H1 (cell line): ENCODE measurements around the gene NRAS. TPM values are rescaled to one million over a fixed set of nuclear protein-coding genes. Genes with fewer than 3 reads are reported as not detected.

Experiments
- CTCF ChIA-PET: fragments of 300-600 bp; sonication (Branson Sonifier 250); formaldehyde crosslinking; loops from one replicate; lab custom pipeline; 2021; ENCODE audit not compliant: partially characterized antibody; lab: Charles Lee
- POLR2A ChIA-PET: fragments of 300-600 bp; sonication (Branson Sonifier 250); formaldehyde crosslinking; loops from one replicate; lab custom pipeline; 2021; ENCODE audit warnings: inconsistent platforms; ENCODE audit not compliant: partially characterized antibody; lab: Charles Lee
- DNase-seq, 2 experiments: peaks; one replicate each; pipeline versions ENCODE4 v3.0.0 to v3.0.0-alpha.2; 2010 to 2022; ENCODE audit warnings: low spot score in 2 of 2, low read depth in 1 of 2, mixed read lengths in 1 of 2
- FAIRE-seq: peaks from 2 replicates; lab custom pipeline; 2011; peaks lifted over from hg19 to GRCh38; lab: Jason Lieb, UNC
- H2AFZ ChIP-seq: 2 replicates; pipeline ENCODE4 v1.8.1; 2012; ENCODE audit warnings: low read length, inconsistent platforms
- H2AK5ac ChIP-seq: 2 replicates; pipeline ENCODE4 v1.6.1; 2013; ENCODE audit warnings: low read depth, low read length
- H2BK120ac ChIP-seq: replicated peaks from 2 replicates; pipeline ENCODE3; 2013; ENCODE audit warnings: low read depth, low read length, inconsistent platforms
- H2BK12ac ChIP-seq: 2 replicates; pipeline ENCODE4 v1.6.1; 2013; ENCODE audit warnings: low read depth, low read length
- H2BK15ac ChIP-seq: 2 replicates; pipeline ENCODE4 v1.6.1; 2013; ENCODE audit warnings: low read length
- H2BK20ac ChIP-seq: 2 replicates; pipeline ENCODE4 v1.6.1; 2013; ENCODE audit warnings: low read length
- H2BK5ac ChIP-seq: 2 replicates; pipeline ENCODE4 v1.6.1; 2013; ENCODE audit warnings: low read depth, low read length
- H3K14ac ChIP-seq: 2 replicates; pipeline ENCODE4 v1.6.1; 2013; ENCODE audit warnings: inconsistent platforms; ENCODE audit not compliant: insufficient read length
- H3K18ac ChIP-seq: 2 replicates; pipeline ENCODE4 v1.6.1; 2013; ENCODE audit warnings: low read length; ENCODE audit errors: extremely low read depth
- H3K23ac ChIP-seq: 2 replicates; pipeline ENCODE4 v1.6.1; 2013; ENCODE audit warnings: inconsistent platforms; ENCODE audit not compliant: insufficient read length
- H3K23me2 ChIP-seq: 2 replicates; pipeline ENCODE4 v1.6.1; 2013; ENCODE audit warnings: low read depth, low read length
- H3K27ac ChIP-seq: 2 replicates; pipeline ENCODE4 v1.6.1; 2011; ENCODE audit warnings: low read depth, low read length, inconsistent platforms
- H3K27me3 ChIP-seq, 4 experiments: replicated peaks in 1 of 4; 1 replicate in 1 of 4; 2 replicates in 3 of 4; pipeline versions ENCODE4 v1.6.1 to v1.8.1; 2011 to 2013; ENCODE audit warnings: low read length in 3 of 4, mild to moderate bottlenecking in 3 of 4, inconsistent platforms in 2 of 4, mixed read lengths in 2 of 4, moderate library complexity in 1 of 4; ENCODE audit not compliant: control insufficient read depth in 3 of 4, insufficient read depth in 3 of 4; ENCODE audit errors: extremely low read depth in 1 of 4
- H3K36me3 ChIP-seq, 4 experiments: 2 replicates each; pipeline versions ENCODE4 v1.6.1 to v1.8.1; 2011 to 2013; ENCODE audit warnings: mild to moderate bottlenecking in 4 of 4, low read length in 3 of 4, moderate library complexity in 2 of 4, control low read depth in 1 of 4, inconsistent platforms in 1 of 4; ENCODE audit not compliant: insufficient read depth in 4 of 4, control insufficient read depth in 2 of 4
- H3K4ac ChIP-seq: replicated peaks from 2 replicates; pipeline ENCODE3; 2013; ENCODE audit warnings: low read length, low read depth, mixed read lengths, inconsistent platforms; ENCODE audit not compliant: insufficient read length
- H3K4me1 ChIP-seq, 4 experiments: replicated peaks in 1 of 4; 1 replicate in 1 of 4; 2 replicates in 3 of 4; pipeline versions ENCODE4 v1.6.1 to v1.8.1; 2011 to 2013; ENCODE audit warnings: low read length in 3 of 4, inconsistent platforms in 2 of 4, mixed read lengths in 1 of 4; ENCODE audit not compliant: insufficient read depth in 4 of 4, control insufficient read depth in 3 of 4
- H3K4me2 ChIP-seq, 2 experiments: 2 replicates each; pipeline versions ENCODE4 v1.6.1 to v1.8.1; 2011 to 2013; ENCODE audit warnings: low read depth in 2 of 2, low read length in 2 of 2, control low read depth in 1 of 2, inconsistent platforms in 1 of 2, mild to moderate bottlenecking in 1 of 2; ENCODE audit not compliant: insufficient read depth in 1 of 2
- H3K4me3 ChIP-seq, 4 experiments: fragments of 200-600, 300-600 bp in 1 of 4; sonication (generic), shearing (Covaris generic), sonication (Bioruptor Twin) in 1 of 4; 2 replicates each; pipeline versions ENCODE4 v1.5.1 to v1.8.1; 2011 to 2016; ENCODE audit warnings: low read length in 4 of 4, low read depth in 3 of 4, control low read depth in 2 of 4, inconsistent platforms in 2 of 4, mild to moderate bottlenecking in 2 of 4, mixed read lengths in 1 of 4, moderate library complexity in 1 of 4; ENCODE audit not compliant: insufficient read depth in 2 of 4; ENCODE audit errors: extremely low read depth in 1 of 4
- H3K56ac ChIP-seq: replicated peaks from 2 replicates; pipeline ENCODE3; 2013; ENCODE audit warnings: low read depth, mild to moderate bottlenecking, mixed read lengths, low read length, inconsistent platforms; ENCODE audit not compliant: insufficient read length
- H3K79me1 ChIP-seq: 2 replicates; pipeline ENCODE4 v1.6.1; 2013; ENCODE audit warnings: low read depth, low read length, control low read depth
- H3K79me2 ChIP-seq, 2 experiments: 2 replicates each; pipeline versions ENCODE4 v1.6.1 to v1.8.1; 2012 to 2013; ENCODE audit warnings: low read length in 2 of 2, mild to moderate bottlenecking in 2 of 2, inconsistent platforms in 1 of 2; ENCODE audit not compliant: insufficient read depth in 2 of 2, control insufficient read depth in 1 of 2
- H3K9ac ChIP-seq, 4 experiments: replicated peaks in 1 of 4; 1 replicate in 1 of 4; 2 replicates in 3 of 4; pipeline versions ENCODE4 v1.6.1 to v1.8.1; 2011 to 2013; ENCODE audit warnings: low read depth in 3 of 4, low read length in 3 of 4, control low read depth in 2 of 4, mild to moderate bottlenecking in 2 of 4, moderate library complexity in 2 of 4, inconsistent platforms in 1 of 4; ENCODE audit errors: extremely low read depth in 1 of 4
- H3K9me3 ChIP-seq, 2 experiments: 2 replicates each; pipeline versions ENCODE4 v1.6.1 to v1.8.1; 2012 to 2013; ENCODE audit warnings: mild to moderate bottlenecking in 2 of 2, moderate library complexity in 2 of 2, control low read depth in 1 of 2, inconsistent platforms in 1 of 2, low read depth in 1 of 2, low read length in 1 of 2, mixed read lengths in 1 of 2; ENCODE audit not compliant: insufficient read depth in 2 of 2
- H4K20me1 ChIP-seq, 2 experiments: replicated peaks in 1 of 2; 2 replicates each; pipeline versions ENCODE3 to v1.8.1; 2011 to 2013; ENCODE audit warnings: inconsistent platforms in 2 of 2, low read length in 2 of 2, mild to moderate bottlenecking in 1 of 2; ENCODE audit not compliant: insufficient read depth in 2 of 2, control insufficient read depth in 1 of 2
- H4K5ac ChIP-seq: 2 replicates; pipeline ENCODE4 v1.6.1; 2013; ENCODE audit warnings: low read length, low read depth, mixed read lengths, inconsistent platforms; ENCODE audit not compliant: insufficient read length
- H4K8ac ChIP-seq: 2 replicates; pipeline ENCODE4 v1.8.0; 2013; ENCODE audit warnings: mild to moderate bottlenecking, moderate library complexity, low read length, inconsistent platforms; ENCODE audit not compliant: insufficient read depth; ENCODE audit errors: extremely low read depth
- H4K91ac ChIP-seq: replicated peaks from 2 replicates; pipeline ENCODE3; 2013; ENCODE audit warnings: low read length, mixed read lengths, inconsistent platforms; ENCODE audit not compliant: insufficient read length
- BACH1 ChIP-seq: IDR thresholded peaks from 2 replicates; pipeline ENCODE4 v1.6.1; 2012; ENCODE audit warnings: low read length, improper control_type of control experiment
- CBX8 ChIP-seq: fragments of 300-800, 300-1000 bp; sonication (generic); IDR thresholded peaks from 2 replicates; pipeline ENCODE4 v1.7.1; 2016; ENCODE audit warnings: low read depth, low read length, borderline replicate concordance
- CTCF ChIP-seq, 3 experiments: IDR thresholded peaks; 1 replicate in 2 of 3; 2 replicates in 1 of 3; pipeline versions ENCODE4 v1.5.1 to v1.6.1; 2011; ENCODE audit warnings: low read length in 3 of 3, mild to moderate bottlenecking in 3 of 3, inconsistent platforms in 2 of 3, low read depth in 1 of 3, moderate library complexity in 1 of 3; ENCODE audit not compliant: insufficient read depth in 1 of 3; ENCODE audit errors: control extremely low read depth in 1 of 3
- MAX ChIP-seq: IDR thresholded peaks from 2 replicates; pipeline ENCODE4 v1.6.1; 2012; ENCODE audit warnings: inconsistent platforms
- RXRA ChIP-seq: IDR thresholded peaks from 2 replicates; pipeline ENCODE4 v1.6.1; 2011; ENCODE audit warnings: low read depth, mild to moderate bottlenecking, low read length, moderate library complexity; ENCODE audit not compliant: insufficient read depth
- TCF12 ChIP-seq: IDR thresholded peaks from 2 replicates; pipeline ENCODE4 v1.6.1; 2011; ENCODE audit warnings: low read depth, mild to moderate bottlenecking, low read length
- USF2 ChIP-seq: IDR thresholded peaks from 2 replicates; pipeline ENCODE4 v1.6.1; 2011; ENCODE audit warnings: low read length, improper control_type of control experiment
- WGBS, 2 experiments: shearing (Covaris generic) in 1 of 2; methylation state at CpG; one replicate each; pipeline versions ENCODE4 v1.1.6 to v1.1.7; 2013 to 2015; ENCODE audit warnings: low lambda C conversion rate in 2 of 2, mixed read lengths in 2 of 2, inconsistent platforms in 1 of 2, low coverage in 1 of 2, missing lambda C conversion rate in 1 of 2; ENCODE audit not compliant: insufficient replicate concordance in 2 of 2, insufficient coverage in 1 of 2, insufficient read length in 1 of 2; ENCODE audit errors: extremely low coverage in 1 of 2, missing lambda C conversion rate in 1 of 2; 5-methylcytosine and 5-hydroxymethylcytosine counted together
- polyA plus RNA-seq, 7 experiments: library from polyadenylated mRNA; depleted of rRNA in 3 of 7; stranded (reverse) in 5 of 7; unstranded in 2 of 7; fragments of >200 nt in 5 of 7; fragments of 200-250 nt in 2 of 7; gene quantifications; 1 replicate in 5 of 7; 2 replicates in 1 of 7; 4 replicates in 1 of 7; pipeline versions ENCODE4 v1.2.1 to v1.2.3, GENCODE V29; 2011 to 2013; ENCODE audit warnings: missing spikeins in 2 of 7, mixed read lengths in 2 of 7
- total RNA-seq: library from RNA; stranded (reverse); fragmentation: NEBNext Ultra II Directional; extraction: Animal tissue kit (Norgen Biotek cat#: 25700); gene quantifications from 2 replicates; pipeline ENCODE4 v1.2.1, GENCODE V29; 2021

NRAS gene
- total and polyA plus RNA-seq, 2 of the 8 experiments (the other 6 are each of a cell fraction or from before 2014, with no cell fraction given): 24.5 to 65.1 TPM

GRCh38 chr1:114755006-114755931 lies 38.7 kb upstream of the NRAS start:
- ChIA-PET POLR2A (interaction anchor here (0.8 to 6.0 kb wide), 14 partner anchors 7 to 277 kb away, joined by 3 to 68 read pairs (median 6); partner anchors contain the start of gene NRAS), CTCF (interaction anchor here (0.6 to 1.9 kb wide), 2 partner anchors 7 to 298 kb away, joined by 4 to 5 read pairs; no protein-coding TSS in a partner anchor)
- H3K9ac ChIP-seq: no peak overlapping the region
- no peaks in the 10 kb centered on the region; the same call in 1 of the 2 replicates for H3K79me1 ChIP-seq
- peaks cover 28 to 35% of the 10 kb centered on the region in 2 experiments for H4K20me1 ChIP-seq
- H3K4me3 ChIP-seq: peak overlapping the region in 2 of 4 experiments; percentile 87 to 95; a peak in 4 of 8 replicates
- H2BK20ac ChIP-seq: no peak overlapping the region
- no peak overlapping the region for H2BK120ac ChIP-seq
- H3K23ac ChIP-seq: no peak overlapping the region
- no peaks in the 10 kb centered on the region for H3K27me3 ChIP-seq
- no peak overlapping the region for H2BK15ac ChIP-seq
- DNase-seq: no peak
- no peak overlapping the region for H4K8ac ChIP-seq
- no peak overlapping the region for H2AK5ac ChIP-seq
- no peak overlapping the region for H3K27ac ChIP-seq
- peaks cover 2 to 17% (median 5%) of the 10 kb centered on the region in 4 experiments; a peak in 6 of 8 replicates for H3K36me3 ChIP-seq
- H4K5ac ChIP-seq: no peak overlapping the region
- H3K79me2 ChIP-seq: peaks cover 62 to 70% of the 10 kb centered on the region in 2 experiments
- H2AFZ ChIP-seq: no peak overlapping the region
- H2BK12ac ChIP-seq: no peak overlapping the region
- H3K9me3 ChIP-seq: no peaks in the 10 kb centered on the region
- FAIRE-seq: no peak
- no peak overlapping the region for H2BK5ac ChIP-seq
- no peak overlapping the region for H3K18ac ChIP-seq
- H3K14ac ChIP-seq: no peak overlapping the region
- H3K56ac ChIP-seq: no peak overlapping the region
- H3K4ac ChIP-seq: no peak overlapping the region
- H3K4me1 ChIP-seq: peaks cover 0 to 16% (median 3%) of the 10 kb centered on the region in 4 experiments; a peak in 2 of 7 replicates
- H3K4me2 ChIP-seq: peak overlapping the region; percentile 62 to 75
- 83% methylated on average over 7 of the region's 7 CpGs; no CpG with 5 or more reads in 1 of the 2 experiments for WGBS, 2 experiments
- no peaks in the 10 kb centered on the region for H3K23me2 ChIP-seq
- no peak overlapping the region for H4K91ac ChIP-seq
- TF ChIP-seq BACH1 (no peak), RXRA (no peak), USF2 (no peak), CBX8 (no peak), CTCF (IDR thresholded peaks at IDR 0.05; ENCODE audit: control extremely low read depth in 1 of 3, insufficient read depth in 1 of 3, low read depth in 1 of 3, low read length in 3 of 3) (no peak), MAX (no peak), TCF12 (no peak)
